Stimulated activated CD4-positive, alpha-beta T cell treated with anti-CD3 and anti-CD28 coated beads, Interleukin-4, amount 100 ng/mL, for 1 hour (primary cell): Measurements from ENCODE around the gene TXNRD3.

ENCODE experiments used
- DNase-seq: peaks from one replicate; pipeline ENCODE4 v3.0.0-alpha.2; 2020

TXNRD3 gene

DNA sequence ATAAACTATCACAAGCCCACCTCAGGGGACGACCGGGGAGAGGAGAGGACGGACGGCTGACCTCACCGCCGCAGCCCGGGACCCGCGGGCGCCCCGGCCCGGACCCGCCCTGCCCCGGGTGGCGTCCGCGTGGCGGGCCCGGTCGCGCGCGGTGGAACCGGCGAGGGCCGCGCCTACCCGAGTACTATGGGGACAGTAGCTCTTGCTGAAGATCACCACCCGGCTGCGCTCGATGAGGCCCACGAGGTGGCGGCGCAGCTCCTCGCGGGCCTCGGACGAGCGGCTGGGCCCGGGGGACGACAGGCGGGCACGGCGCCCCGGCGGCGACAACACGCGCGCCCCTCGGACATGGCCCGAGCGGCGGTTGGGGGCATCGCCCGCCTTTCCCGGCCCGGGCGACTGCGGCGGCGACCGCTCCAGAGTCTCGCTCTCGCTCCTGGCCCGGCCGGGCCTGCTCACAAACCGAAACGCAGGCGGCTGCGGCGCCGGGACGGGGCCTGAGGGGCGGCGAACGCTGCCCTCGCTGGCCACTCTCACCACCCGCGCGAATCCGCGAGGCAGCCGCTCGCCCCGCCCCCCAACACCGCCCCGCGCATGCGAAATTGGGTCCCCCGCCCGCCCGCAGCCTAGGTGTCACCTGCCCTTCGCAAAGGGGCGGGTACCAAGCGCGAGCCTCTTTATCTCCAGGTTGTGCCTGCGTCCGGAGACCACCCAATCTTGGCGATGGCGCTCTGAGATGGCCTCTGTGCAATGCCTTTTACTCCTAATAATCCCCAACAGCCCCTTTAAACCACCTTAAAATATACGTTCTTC lies at the start of gene TXNRD3:
TSS of gene TXNRD3 (minus strand) at position 554 of the 813 bp plus-strand sequence.
- peak; percentile 85 for DNase-seq

DNA sequence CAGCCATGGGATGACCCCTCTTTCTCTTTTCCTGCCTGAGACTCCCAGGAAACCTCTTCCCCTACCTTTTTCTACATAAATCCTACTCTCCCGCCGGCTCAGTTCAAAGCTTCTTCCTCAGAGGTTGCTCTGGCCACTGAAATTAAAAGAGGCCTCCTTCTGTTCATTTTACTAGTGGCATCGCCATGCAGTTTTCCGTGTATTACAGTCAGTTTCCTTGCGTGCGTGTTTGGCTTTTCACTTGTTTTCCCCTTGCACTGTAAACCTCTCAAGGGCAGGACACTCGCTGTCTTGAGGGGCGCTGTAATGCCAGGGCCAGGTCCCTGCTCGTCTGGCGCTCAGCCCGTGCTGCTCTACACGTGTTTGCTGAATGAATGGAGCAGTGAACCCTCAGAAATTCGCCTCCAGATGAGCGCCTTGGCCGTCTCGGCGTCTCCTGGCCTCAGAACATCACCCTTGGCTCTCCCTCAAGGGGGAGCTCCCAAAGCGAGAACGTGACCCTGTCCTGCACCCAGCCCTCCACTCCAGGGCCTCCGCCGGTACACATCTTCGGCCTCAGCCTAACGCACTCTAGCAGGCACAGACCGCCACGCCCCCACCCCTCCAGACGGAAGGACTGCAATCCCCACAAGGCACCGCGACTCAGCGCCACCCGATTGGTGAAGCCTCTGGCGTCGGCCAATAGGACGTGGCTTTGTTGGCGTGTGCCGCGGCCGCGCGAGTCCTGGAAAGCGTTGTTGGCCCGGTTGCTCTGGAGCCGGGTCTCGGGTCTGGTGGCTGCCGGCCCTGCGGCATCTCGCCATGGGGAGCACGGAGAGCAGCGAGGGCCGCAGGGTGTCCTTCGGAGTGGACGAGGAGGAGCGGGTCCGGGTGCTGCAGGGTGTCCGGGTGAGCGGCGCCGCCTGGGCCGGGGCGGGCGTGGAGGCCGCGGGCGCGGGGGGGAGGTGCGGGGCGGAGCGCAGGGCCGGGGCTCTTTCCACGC lies 48.9 kb upstream of the TXNRD3 start, which contains the start of gene CHCHD6:
TSS of gene CHCHD6 (plus strand) at position 729 of the 982 bp plus-strand sequence. CDS start at position 802, 73 bp downstream.
- peak; percentile 97 for DNase-seq

DNA sequence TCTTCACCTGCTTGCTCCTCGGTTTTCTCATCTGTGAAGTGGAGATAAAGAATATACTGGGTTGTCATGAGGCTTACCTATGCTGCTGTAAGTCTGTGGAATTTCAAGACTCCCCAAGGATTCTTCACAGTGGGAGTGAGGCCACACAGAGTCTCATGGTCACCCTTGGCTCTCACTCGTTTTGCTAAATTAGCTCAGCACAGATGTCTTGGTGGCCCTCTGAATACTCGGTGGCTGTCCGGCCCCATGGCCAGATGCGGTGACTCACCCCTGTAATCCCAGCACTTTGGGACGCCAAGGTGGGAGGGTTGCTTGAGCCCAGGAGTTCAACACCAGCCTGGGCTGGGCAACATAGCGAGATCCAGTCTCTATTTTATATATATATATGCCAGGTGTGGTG lies 44.1 kb upstream of the TXNRD3 start:
- no peak for DNase-seq

DNA sequence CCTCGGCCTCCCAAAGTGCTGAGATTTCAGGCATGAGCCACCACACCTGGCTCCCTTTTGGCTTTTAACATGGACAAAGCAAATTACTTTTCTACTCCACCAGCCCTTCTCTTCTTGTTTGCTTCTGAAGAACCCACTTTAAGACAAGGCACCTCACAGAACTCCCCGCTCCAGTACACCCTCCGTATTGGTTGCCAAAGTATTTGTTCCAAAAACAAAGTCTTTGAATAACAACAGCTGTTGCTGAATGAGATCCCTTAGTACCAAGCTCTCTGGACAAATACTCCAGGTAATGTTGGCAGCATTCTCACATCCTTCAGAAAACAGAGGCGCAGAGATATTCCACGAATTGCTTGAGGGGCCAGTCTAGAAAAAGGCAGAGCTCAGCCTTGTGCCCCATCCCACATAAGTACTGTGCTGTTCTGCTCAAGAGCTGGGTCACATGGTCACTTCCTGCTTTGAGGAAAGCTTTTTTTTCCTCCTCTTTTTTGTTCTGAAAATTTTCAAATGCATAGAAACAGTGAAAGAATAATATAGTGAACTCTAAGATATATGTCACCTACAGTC lies 41.9 kb upstream of the TXNRD3 start:
- no peak for DNase-seq

DNA sequence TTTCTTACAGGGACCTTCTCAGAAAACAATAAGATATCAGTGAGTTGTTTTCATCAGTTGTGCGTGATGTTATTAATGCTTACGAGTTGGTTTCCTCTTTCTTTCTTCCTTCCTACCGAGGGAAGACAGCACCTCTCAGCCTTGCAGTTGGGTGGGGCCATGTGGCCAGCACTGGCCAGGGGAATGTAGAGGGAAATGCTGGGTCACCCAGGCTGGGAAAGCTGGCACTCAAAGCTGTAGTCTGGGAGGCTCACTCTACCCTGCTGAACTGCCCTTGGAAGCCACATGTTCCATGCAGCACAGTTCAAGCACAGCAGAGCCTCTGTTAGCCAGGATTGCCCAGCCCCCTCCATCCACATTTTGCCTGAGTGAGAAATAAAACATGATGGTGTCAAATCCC lies 39.0 kb upstream of the TXNRD3 start:
- DNase-seq, result no peak

DNA sequence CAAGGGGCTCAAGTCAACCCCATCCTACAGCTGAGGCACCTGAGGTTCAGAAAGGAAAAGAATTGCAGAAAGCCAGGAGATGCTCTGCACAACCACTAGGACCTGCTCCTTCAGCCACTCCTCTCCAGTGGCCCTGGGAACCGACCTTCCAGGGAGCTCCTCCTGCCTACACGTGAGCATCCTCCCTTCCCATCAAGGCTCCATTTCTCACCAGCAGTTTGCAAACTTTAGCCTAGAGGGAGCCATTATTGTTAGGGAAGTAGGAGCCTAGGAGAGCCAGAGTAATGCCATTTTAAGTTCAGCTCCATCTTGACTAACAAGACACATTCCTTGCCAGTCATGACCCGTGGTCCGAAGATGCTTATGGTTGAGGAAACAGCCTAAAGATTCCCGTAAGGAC lies 37.9 kb upstream of the TXNRD3 start:
- DNase-seq, result no peak

DNA sequence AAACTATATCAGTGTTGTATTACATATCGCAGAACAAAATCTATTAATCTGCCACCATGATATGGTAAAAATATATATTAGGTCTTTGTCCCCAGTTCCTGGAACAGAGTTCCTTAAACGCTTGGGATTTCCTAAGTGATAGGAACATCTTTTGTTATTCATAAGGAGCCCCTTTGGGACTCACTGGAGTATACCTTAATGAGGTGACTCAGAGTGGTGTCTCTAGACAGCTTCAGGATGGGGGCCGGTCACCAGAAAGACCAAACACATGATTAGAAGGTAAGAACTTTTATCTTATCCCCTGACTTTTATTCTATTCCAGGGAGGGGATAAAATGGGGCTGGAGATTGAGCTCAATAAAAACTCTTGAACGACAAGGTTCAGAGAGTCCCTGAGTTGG lies 36.8 kb upstream of the TXNRD3 start:
- no peak for DNase-seq

DNA sequence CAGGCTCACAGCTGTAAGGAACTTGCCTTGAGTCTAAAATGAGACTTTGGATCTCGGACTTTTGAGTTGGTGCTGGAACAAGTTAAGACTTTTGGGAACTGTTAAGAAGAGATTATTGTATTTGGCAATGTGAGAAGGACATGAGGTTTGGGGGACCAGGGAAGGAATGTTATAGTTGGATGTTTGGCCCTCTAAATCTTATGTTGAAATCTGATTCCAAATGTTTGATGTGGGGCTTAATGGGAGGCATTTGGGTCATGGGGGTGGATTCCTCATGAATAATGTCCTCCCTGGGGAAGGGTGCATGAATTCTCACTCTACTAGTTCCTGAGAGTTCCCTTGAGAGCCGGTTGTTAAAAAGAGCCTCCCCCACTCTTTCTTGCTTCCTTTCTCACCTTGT lies 30.6 kb upstream of the TXNRD3 start:
- DNase-seq, result no peak

DNA sequence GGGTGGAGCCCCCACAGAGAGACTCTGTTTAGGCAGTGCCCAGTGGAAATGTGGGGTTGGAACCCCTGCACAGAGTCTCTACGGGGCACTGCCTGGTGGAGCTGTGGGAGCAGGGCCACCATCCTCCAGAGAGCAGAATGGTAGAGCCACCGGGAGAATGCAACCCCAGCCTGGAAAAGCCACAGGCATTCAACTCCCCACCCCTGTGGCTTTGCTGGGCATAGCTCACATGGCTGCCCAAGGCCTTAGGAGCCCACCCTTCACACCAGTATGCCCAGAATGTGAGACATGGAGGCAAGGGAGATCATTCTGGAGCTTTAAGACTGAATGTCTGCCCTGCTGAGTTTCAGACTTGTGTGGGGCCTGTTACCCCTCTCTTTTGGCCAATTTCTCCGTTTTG lies 30.1 kb upstream of the TXNRD3 start:
- no peak for DNase-seq

DNA sequence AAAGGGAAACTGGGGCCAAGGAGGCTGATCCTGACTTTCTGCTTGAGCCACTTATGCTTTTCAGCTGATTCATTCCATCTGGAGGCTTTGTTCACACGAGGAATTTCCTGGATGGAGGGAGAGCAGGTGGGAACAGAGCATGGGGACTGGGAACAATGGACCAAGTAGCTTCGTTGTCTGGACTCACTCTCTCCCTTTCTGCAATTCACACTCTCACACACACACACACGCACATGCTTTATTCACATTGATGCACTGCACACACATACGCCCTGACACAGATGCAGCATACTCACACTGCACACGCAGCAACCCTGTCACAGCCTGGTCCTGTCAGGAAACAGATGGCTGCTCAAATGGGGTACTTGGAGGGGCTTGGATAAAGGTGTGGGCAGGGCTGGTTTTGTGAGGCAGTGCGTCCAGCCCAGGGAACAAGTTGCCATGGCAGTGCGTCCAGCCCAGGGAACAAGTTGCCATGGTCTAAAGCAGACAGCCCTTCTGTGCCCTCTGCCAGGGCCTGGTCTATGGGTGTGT lies 29.4 kb upstream of the TXNRD3 start:
- DNase-seq, result no peak

DNA sequence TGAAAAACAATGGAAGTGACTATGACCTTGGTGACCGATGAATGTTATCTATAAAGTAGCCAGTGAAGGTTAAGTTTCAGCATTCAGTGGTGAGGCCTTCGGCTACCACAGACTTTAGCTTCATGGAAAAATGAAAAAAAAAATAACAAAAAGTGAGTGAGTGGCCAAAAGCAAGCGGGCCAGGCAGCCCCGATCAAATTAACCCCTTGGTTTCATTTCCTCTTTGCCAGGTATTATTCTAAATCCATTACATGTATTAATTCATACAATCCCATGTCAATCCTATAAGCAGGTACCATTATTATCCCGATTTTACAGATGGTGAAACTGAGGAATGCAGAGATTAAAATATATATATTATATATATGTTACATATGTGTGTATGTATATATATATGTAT lies 28.1 kb upstream of the TXNRD3 start:
- no peak for DNase-seq

DNA sequence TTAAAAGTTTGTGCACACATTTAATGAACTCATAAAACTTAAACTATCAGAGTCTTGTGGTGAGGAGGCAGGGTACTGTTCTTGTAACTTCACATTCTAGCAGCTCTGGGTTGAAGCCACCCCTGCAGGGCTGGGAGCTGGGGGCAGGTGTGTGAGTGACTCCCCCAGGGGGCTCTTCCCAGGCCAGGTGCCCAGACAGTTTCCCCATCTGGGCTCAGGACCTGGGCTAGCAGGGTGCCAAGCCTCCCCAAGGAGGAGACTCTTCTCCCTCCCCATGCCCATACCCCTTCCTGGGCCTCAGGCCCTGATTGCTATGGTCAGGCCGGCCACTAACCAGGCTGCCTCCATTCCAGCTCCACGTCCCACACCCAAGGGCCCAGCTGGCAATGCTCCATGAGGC lies 27.1 kb upstream of the TXNRD3 start:
- no peak for DNase-seq

DNA sequence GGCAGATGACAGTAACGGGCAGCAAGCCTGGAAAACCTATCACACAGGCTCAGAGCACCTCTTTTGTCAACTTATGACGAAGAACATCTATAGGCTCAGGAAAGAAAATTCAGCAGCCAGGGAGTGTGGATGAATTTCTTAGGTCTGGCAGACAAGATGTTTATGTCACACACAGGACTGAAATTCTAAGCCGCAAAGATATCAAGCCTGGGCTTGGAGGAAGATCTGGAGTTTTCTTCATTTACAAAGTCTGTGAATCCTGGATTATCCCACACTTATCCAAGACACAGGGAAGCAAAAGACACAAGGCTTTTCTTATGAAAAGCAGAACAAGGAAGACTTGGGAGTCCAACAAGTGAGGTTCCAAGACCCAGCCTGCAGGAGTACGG lies 25.7 kb upstream of the TXNRD3 start:
- no peak for DNase-seq

DNA sequence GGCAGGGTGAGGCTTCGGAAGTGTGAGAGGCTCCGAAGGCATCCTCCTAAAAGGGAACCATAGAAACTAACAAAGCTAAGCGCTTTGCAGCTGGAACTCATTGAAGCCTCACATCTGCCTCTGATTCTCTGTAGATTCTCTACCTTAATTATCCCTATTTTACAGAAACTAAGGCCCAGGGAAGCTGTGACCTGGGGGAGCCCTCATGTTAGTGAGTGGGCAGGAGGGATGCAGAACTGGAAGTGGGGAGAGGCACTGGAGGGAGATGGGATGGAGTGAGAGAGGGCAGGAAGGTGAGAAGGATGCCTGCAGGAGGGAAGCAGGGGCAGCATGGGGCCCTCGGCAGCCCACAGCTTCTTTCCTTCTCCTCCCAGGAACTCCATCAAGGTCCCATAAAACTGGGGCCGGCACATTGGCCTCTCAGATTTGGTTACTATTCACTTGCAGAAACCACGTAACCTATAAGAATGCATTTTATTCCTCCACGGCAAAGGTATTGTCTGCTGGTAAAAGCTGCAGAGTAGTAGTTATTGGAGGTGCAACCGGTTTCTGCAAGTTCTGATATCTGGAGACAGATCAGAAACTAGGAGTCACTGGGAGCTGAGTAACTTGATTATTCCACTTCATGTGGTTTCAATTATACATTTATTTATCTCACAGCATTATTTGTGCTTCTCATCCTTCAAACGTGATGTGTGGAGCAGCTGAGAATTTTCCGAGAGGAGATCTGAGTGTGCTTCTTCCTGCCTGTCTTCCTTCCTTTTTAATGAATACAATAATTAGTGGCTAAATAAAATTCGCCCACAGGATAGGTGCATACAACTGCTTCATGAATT lies 25.1 kb upstream of the TXNRD3 start:
- no peak for DNase-seq

DNA sequence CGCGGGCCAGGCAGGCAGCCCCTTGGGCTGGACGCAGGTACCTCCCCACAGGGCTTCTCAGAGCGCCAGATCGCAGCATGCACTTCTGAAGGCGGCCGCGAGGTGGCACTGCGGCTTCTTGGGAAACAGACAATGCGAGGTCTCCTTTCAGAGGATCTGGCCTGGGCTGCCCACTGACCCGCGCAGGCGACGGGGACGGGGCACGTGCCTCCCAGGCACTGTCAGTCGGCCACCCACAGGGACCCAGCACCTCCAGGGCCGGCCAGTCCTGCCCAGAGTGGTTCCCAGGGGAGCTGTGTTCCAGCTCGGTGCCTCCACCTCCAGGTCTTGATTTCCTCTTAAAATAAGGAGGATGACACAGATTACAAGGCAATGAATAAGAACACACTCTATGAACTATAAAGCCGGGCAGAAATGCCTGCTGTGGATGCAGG lies 24.4 kb upstream of the TXNRD3 start:
- peak; percentile 82 for DNase-seq

DNA sequence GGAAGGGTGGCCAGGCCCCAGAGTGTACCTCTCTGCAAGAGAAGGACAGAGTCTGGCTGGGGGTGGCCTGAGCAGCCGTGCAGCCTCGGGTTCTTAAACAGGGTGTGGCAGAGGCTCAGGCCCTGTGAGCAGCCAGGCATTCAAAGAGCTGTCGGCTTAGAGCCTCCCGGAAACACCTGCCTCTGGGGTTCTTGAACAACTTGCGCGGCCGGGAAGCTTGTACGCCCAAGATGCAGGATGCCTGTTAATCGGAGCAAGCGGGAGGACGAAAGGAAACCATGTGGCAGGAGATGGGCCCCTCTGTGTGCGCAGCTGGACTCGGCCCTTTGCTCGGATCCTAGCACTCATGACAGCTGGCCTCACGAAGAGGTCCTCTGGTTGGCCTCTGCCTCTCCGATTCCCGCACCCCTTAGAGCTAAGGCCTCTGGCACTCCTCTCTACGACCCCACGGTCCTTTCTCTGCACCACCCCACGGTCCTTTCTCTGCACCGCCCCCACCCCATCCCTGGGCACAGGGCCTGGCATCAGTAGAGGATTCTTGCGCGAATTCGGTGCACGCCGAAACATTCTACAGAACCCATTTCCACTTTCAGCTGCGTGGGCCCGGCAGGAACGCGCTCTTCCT lies 23.9 kb upstream of the TXNRD3 start:
- DNase-seq, result no peak

DNA sequence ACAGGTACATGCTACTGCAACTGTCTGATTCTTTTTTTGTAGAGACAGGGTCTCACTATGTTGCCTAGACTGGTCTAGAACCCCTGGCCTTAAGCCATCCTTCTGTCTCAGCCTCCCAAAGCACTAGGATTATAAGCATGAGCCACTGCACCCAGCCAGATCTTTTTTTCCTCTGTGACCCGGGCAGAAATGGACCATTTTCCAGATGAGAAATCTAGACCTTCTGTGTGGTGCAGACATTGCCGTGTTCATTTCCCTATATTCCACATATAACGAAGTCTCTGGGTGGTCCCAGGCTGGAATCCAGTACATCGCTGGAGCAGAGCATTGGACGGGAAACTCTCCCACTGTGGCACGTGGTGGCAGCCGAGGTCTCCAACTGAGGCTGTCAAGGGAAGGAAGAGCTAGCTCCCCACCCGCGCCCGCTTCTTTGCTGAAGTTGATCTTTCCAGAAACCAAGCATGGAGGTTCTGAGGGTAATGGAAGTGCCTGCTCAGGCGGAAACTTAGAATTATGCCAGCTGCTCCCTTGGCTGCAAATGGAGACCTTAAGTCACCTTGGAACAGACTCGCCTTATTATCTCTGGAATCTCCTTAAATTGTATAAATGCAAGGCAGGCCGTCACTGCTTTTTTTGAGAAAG lies 23.1 kb upstream of the TXNRD3 start:
- DNase-seq, result no peak

DNA sequence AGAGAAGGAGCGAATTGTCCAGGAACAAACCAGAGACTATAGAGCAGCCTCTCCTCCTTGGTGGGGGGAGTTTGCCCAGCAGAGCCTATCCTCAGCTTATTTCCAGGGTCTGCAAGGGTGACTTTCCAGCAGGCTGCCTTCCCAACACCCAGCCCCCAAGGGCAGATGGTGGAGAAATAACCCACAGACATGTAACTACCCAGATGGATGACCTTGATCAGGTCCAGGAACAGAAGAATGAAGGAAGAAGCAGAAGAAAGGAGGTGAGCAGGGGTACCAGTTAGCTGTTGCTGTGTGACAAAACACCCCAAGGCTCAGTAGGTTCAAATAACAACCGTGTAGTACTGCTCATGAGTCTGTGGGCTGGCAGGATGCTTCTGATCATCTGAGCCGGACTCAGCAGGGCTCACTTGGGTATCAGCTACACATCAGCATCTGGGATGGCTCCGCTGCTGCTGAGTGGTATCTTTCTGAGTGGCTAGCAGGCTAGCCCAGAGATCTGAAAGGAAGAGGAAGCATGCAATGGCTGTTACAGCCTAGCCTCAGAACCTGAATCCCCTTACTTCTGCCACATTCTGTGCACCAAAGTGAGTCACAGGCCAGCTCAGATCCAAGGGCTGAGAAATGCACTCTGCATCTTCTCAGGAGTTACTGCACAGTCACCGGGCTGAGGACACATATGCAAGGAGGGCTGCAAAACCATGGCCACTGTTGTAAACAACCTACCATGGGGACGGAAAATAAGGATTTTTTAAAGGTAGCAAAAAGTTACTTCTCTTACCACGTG lies 22.2 kb upstream of the TXNRD3 start:
- no peak for DNase-seq

DNA sequence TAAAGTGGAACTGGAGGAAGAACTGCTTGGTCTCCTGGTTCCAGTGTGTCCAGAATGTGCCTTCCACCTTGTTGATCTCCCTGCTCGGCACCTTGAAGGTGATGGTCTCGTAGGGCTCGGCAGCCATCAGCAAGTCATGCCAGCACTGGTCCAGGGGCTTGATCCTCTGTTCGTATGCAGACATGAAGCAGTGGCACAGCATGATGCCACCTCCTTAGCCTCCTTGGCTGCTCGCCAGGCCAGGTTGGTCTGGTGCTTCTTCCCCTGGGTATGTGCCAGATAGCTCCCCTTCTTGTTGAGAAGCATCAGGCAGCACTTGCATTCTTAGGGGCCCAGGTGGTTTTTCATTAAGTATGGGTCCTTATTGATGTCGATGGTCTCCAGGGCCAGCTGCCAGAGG lies 17.8 kb upstream of the TXNRD3 start:
- no peak for DNase-seq

DNA sequence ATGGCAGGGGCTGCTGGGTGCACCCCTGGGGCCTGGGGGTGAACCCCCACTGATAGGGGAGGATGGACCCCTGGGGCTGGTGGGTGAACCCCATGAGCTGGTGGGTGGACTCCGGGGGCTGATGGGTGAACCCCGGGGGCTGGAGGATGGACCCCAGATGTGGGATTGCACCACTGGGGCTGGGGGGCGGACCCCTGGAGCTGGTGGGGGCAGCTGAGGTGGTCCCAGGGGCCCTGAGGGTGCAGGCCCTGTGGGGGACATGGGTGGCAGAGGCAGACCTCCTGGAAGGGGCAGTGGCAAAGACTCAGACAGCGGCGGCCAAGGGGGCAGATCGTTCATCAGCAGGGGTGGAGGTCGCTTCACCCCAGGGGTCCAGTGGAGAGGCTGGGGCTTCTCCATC lies 17.4 kb upstream of the TXNRD3 start:
- DNase-seq, result no peak
